ENCODE measurements around the gene CACNA2D2.

DNA sequence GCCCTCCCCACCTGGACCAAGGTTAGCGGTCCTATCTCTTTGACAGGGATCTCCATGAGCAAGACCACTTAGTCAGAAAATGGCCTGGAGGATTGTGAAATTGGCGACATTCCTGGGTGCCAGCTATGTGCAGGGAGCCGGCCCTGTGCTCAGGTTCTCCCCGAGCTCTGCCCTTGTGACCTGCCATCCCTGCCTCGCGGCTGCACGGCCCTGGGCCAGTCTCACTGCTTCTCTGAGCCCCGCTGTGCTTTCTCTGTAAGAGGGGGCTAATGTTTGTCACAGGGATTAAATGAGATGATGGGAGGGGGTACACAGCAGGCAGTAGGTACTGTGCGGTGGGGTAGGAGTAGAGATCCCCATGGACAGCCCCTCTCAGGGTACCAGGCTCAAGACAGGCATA is 49.2 kb upstream of the CACNA2D2 start:
- TF ChIP-seq, protein P1, sequence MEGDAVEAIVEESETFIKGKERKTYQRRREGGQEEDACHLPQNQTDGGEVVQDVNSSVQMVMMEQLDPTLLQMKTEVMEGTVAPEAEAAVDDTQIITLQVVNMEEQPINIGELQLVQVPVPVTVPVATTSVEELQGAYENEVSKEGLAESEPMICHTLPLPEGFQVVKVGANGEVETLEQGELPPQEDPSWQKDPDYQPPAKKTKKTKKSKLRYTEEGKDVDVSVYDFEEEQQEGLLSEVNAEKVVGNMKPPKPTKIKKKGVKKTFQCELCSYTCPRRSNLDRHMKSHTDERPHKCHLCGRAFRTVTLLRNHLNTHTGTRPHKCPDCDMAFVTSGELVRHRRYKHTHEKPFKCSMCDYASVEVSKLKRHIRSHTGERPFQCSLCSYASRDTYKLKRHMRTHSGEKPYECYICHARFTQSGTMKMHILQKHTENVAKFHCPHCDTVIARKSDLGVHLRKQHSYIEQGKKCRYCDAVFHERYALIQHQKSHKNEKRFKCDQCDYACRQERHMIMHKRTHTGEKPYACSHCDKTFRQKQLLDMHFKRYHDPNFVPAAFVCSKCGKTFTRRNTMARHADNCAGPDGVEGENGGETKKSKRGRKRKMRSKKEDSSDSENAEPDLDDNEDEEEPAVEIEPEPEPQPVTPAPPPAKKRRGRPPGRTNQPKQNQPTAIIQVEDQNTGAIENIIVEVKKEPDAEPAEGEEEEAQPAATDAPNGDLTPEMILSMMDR (IDR thresholded peaks at IDR 0.05), result no peak
- TF ChIP-seq POLR2A (IDR thresholded peaks at IDR 0.05), result no peak
